HG03139 (cell line): ENCODE data around the gene L3MBTL4.
"Not testable (repeated sequence)": the region's sequence is repeated elsewhere in the genome, so short reads cannot be mapped to it uniquely, and the experiment has no call there.

Source experiments
- ATAC-seq: cut with Tn5 transposase; IDR thresholded peaks from one replicate; pipeline ENCODE4 v1.9.1; 2021; ENCODE audit not compliant: unreplicated experiment

The L3MBTL4 gene

GRCh38 chr18:6414723-6415417 is at the start of gene L3MBTL4:
L3MBTL4 (minus strand) TSS chr18:6414911; CDS start chr18:6311625, 103,286 bp downstream.
- peak; percentile 46 for ATAC-seq

GRCh38 chr18:6452194-6452593 is 37.5 kb upstream of the L3MBTL4 start:
- no peak for ATAC-seq

- no peak for ATAC-seq
Observed at GRCh38 chr18:6449213-6449612, 34.5 kb upstream of the L3MBTL4 start.

GRCh38 chr18:6444466-6445228 is 29.9 kb upstream of the L3MBTL4 start:
- ATAC-seq, result no peak

- no peak for ATAC-seq
Observed at GRCh38 chr18:6441200-6441599, 26.5 kb upstream of the L3MBTL4 start.

GRCh38 chr18:6437937-6438818 is 23.5 kb upstream of the L3MBTL4 start:
- ATAC-seq, result no peak

GRCh38 chr18:6435731-6436130 is 21.0 kb upstream of the L3MBTL4 start:
- ATAC-seq, result no peak

- no peak for ATAC-seq
Observed at GRCh38 chr18:6434987-6435709, 20.4 kb upstream of the L3MBTL4 start.

- no peak for ATAC-seq
Observed at GRCh38 chr18:6434481-6434880, 19.8 kb upstream of the L3MBTL4 start.

- no peak for ATAC-seq
Observed at GRCh38 chr18:6431659-6432318, 17.1 kb upstream of the L3MBTL4 start.

GRCh38 chr18:6428851-6429395 is 14.2 kb upstream of the L3MBTL4 start:
- no peak for ATAC-seq

- ATAC-seq, result no peak
Observed at GRCh38 chr18:6427286-6427685, 12.6 kb upstream of the L3MBTL4 start.

- no peak for ATAC-seq
Observed at GRCh38 chr18:6423289-6423688, 8.6 kb upstream of the L3MBTL4 start.

- ATAC-seq, result peak; percentile 61
Observed at GRCh38 chr18:6414118-6414722, 491 bp downstream of the L3MBTL4 start.

- no peak for ATAC-seq
Observed at GRCh38 chr18:6413579-6414117, 1.1 kb downstream of the L3MBTL4 start.

GRCh38 chr18:6412933-6413472 is 1.7 kb downstream of the L3MBTL4 start:
- no peak for ATAC-seq

- no peak for ATAC-seq
Observed at GRCh38 chr18:6411382-6411781, 3.3 kb downstream of the L3MBTL4 start.

GRCh38 chr18:6409933-6410332 is 4.8 kb downstream of the L3MBTL4 start:
- ATAC-seq, result no peak

- ATAC-seq, result not testable (repeated sequence)
Observed at GRCh38 chr18:6408543-6408942, 6.2 kb downstream of the L3MBTL4 start.
